ENCODE measurements around the gene ANKRD23. TPM values are rescaled to one million over a fixed set of nuclear protein-coding genes. Genes with fewer than 3 reads are reported as not detected.
"Not testable (repeated sequence)": the region's sequence is repeated elsewhere in the genome, so short reads cannot be mapped to it uniquely, and the experiment has no call there.

The ANKRD23 gene
- total RNA-seq, 1 donor from 2014 or later = 6.9 TPM

- no peak for DNase-seq (ENCODE audit: low spot score)
Measured at GRCh38 chr2:96799623-96799935, 44.2 kb downstream of the ANKRD23 start.

- DNase-seq (ENCODE audit: low spot score) = no peak
Measured at GRCh38 chr2:96798733-96799622, 44.8 kb downstream of the ANKRD23 start.

GRCh38 chr2:96797066-96797625, 46.7 kb downstream of the ANKRD23 start:
- DNase-seq (ENCODE audit: low spot score) = no peak

GRCh38 chr2:96796497-96796896, 47.3 kb downstream of the ANKRD23 start:
- DNase-seq (ENCODE audit: low spot score) = not testable (repeated sequence)

- no peak for DNase-seq (ENCODE audit: low spot score)
Measured at GRCh38 chr2:96795076-96795475, 48.7 kb downstream of the ANKRD23 start.

- DNase-seq (ENCODE audit: low spot score) = no peak
Measured at GRCh38 chr2:96792772-96793749, 50.8 kb downstream of the ANKRD23 start.

GRCh38 chr2:96789245-96789617, 54.6 kb downstream of the ANKRD23 start:
- DNase-seq (ENCODE audit: low spot score) = no peak

- no peak for DNase-seq (ENCODE audit: low spot score)
Measured at GRCh38 chr2:96788442-96789244, 55.2 kb downstream of the ANKRD23 start.

Other genes with a start within 250 kb of the ANKRD23 start
- 38.7 TPM for gene KANSL3, start 205.7 kb downstream of the ANKRD23 start, total RNA-seq
- gene FER1L5, start 201.3 kb downstream of the ANKRD23 start, total RNA-seq = 1.1 TPM
- gene LMAN2L, start 104.0 kb downstream of the ANKRD23 start, total RNA-seq = 28.0 TPM
- 14.1 TPM for gene CNNM4, start 83.1 kb downstream of the ANKRD23 start, total RNA-seq
- gene CNNM3, start 27.8 kb downstream of the ANKRD23 start, total RNA-seq = 65.2 TPM
- 19.1 TPM for gene ANKRD39, start 14.0 kb upstream of the ANKRD23 start, total RNA-seq
- gene SEMA4C, start 26.1 kb upstream of the ANKRD23 start, total RNA-seq = 42.3 TPM
- gene FAM178B, start 142.6 kb upstream of the ANKRD23 start, total RNA-seq = 0.92 TPM